Activated CD4-positive, alpha-beta T cell treated with anti-CD3 and anti-CD28 coated beads, Interleukin-2, Interleukin-6, amounts not matched to agents 100 ng/mL and 50 ng/mL, durations not matched to agents 16 hours and 8 hours (primary cell): ENCODE measurements around the gene TP73.
"Not testable (repeated sequence)": the region's sequence is repeated elsewhere in the genome, so short reads cannot be mapped to it uniquely, and the experiment has no call there.

Experiments
- DNase-seq: peaks from one replicate; pipeline ENCODE4 v3.0.0-alpha.2; 2020

TP73 gene

GRCh38 chr1:3746389-3746829, 94.1 kb downstream of the TP73 start:
- DNase-seq = no peak

DNA sequence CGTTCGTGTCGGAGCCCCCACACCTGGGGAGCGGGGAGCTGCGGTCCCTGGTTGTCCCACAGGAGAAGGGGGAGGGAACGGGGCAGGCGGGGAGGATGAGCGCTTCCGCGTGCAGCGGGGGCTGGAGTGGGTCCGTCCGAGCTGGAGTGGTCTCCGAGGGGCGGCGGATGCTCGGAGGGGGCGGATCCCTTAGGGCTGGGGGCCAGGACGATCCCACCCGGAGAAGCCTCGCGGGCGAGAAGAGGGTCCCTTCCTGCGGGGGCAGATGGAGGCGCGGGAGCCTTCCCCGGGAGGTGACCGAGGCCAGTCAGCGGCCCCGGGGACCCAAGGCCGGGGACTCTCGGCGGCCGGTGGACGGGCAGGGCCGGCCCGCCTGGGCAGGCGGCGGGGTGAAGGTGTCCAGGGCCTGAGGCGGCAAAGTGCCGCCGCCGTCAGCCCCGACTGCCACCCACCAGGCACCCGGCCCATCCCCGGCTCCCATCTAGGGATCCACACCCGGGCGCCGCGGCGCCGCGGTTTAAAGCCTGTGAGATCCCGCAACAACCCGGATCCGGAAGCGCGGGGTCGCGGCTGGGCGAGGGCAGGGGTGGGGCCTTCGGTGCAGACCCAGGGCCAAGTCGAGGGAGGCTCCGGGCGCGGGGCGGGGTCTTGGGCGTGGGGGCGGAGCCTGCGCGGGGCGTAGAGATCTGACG, 94.7 kb downstream of the TP73 start:
- peak; percentile 94 for DNase-seq

- DNase-seq = no peak
These were observed 95.2 kb downstream of the TP73 start for GRCh38 chr1:3747522-3747848.

DNA sequence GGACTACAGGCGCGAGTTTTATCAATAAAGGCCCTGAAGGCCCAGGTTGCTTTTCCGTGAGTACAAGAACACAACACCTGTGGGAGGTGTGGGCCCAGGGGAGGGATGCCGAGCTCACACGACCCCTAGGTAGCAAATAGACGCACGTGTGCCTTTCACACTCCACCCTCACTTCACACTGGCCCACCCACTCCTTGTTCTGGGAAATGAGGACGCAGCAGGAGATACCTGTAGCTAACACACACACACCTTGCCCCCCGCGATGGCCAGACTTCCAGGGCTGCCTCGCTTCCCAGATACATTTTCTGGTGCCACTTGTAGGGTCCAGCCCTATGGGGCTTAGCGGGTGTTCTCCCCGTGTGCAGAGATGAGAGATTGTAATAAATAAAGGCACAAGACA, 95.6 kb downstream of the TP73 start:
- no peak for DNase-seq

DNA sequence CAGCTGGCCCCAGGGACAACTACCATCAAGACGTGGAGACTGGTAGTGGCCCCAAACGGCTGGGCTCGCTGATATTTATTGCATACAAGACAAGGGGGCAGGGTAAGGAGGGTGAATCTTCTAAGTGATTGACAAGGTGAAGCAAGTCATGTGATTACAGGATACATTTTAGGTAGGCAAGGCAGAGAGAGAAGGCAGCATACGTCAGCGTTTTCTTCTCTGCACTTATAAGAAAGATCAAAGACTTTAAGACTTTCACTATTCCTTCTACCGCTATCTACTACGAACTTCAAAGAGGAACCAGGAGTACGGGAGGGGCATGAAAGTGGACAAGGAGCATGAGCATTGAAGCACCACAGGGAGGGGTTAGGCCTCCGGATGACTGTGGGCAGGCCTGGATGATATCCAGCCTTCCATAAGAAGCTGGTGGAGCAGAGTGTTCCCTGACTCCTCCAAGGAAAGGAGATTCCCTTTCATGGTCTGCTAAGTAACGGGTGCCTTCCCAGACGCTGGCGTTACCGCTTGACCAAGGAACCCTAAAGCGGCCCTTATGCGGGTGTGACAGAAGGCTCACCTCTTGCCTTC, 96.1 kb downstream of the TP73 start:
- DNase-seq = not testable (repeated sequence)

DNA sequence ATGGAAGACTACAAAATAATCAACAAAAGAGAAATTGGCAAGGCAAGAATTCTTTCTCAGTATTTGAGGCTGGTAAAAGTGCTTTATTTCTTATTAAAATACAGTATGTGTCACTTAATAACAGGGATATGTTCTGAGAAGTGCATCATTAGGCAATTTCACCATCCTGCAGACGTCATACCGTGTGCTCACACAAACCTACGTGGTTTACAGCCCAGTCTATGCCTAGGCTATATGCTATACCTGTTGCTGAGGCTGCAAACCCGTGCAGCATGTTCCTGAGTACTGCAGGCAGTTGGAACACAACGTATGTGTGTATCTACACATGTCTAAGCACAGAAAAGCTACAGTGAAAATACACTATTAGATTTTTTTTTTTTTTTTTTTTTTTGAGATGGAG, 97.2 kb downstream of the TP73 start:
- no peak for DNase-seq

DNA sequence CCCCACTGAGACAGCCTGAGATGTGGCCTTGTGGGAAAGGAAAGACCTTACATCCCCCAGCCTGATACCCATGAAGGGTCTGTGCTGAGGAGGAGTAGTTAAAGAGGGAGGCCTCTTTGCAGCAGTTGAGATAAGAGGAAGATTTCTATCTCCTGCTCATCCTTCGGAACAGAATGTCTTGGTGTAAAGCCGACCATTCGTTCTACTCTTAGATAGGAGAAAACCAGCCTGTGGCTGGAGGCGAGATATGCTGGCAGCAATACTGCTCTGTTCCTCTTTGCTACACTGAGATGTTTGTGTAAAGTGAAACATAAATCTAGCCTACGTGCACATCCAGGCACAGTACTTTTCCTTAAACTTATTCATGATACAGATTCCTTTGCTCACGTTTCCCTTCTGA, 98.4 kb downstream of the TP73 start:
- DNase-seq = no peak

GRCh38 chr1:3752400-3752945, 100.2 kb downstream of the TP73 start, which contains the start of gene CCDC27:
Gene CCDC27, plus strand, starts transcription at chr1:3752450. Its CDS starts 32 bp downstream, at chr1:3752482.
- DNase-seq = no peak

GRCh38 chr1:3753656-3754454, 101.5 kb downstream of the TP73 start:
- DNase-seq = no peak

GRCh38 chr1:3756394-3756793, 104.1 kb downstream of the TP73 start:
- no peak for DNase-seq

- DNase-seq = no peak
These were observed 106.8 kb downstream of the TP73 start for GRCh38 chr1:3759164-3759563.

- DNase-seq = no peak
These were observed 107.5 kb downstream of the TP73 start for GRCh38 chr1:3759796-3760195.

GRCh38 chr1:3761296-3762010, 109.1 kb downstream of the TP73 start:
- DNase-seq = no peak

DNA sequence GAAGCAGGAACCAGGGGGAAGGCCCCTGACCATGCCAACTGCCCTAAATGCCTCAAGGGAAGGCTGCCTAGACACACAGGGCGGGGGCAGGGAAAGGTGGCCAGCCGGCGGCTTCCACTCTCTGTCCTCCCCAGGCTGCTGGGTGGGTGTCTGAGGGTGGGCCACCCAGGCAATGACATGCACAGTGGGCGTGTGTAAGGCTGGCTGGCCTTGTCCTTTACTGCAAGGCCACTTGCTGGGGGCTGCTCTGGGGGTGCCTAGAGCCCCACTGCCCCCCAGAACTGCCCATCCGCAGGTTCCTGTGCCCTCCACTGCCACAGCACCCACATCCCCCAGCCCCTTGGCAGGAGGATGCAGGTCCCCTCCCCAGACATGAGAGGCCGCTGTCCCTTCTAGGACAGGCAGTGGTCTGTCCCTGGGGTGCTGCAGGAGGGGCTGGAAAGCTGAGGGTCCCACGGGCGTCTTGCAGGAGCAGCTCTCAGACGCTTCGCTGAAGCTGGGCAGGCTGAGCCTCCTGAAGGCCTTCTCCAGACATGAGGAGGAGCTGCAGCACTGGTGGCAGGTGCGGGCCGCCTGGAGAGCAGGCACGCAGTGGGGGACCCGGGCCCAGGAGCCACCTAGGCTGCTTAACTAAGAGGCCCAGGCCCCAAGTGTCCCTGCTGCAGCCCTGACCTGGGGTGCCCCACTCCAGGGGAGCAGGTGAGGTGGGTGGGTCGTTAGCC, 110.0 kb downstream of the TP73 start:
- DNase-seq = no peak

- DNase-seq = no peak
These were observed 110.5 kb downstream of the TP73 start for GRCh38 chr1:3762873-3763228.

- DNase-seq = no peak
These were observed 111.2 kb downstream of the TP73 start for GRCh38 chr1:3763351-3764125.

DNA sequence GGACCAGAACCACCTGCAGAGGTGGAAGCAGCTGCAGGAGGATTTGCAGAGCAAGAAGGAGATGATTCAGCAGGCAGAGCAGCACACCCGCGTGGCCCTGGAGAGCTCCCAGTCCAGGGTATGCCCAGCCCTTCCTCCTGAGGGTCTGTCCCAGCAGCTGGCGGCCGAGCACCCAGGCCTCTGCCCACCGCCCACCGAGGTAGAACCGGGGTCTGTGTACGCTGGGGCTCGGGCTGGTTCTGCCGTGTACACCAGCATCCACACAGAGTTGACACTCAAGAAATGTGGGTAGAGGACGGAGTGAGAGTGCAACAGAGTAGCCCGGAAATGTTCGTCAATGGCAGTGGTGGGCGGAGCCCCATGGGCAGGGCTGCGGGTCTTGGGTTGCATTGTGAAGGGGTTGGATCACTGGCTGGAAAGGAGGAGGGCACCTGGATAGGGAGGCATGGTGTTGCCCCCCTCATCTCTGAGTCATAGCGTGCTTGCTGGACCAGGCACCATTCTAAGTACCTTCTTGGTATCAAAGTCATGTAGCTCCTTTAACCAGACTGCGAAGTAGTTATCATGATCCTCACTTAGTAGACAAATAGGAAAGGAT, 115.1 kb downstream of the TP73 start:
- no peak for DNase-seq

DNA sequence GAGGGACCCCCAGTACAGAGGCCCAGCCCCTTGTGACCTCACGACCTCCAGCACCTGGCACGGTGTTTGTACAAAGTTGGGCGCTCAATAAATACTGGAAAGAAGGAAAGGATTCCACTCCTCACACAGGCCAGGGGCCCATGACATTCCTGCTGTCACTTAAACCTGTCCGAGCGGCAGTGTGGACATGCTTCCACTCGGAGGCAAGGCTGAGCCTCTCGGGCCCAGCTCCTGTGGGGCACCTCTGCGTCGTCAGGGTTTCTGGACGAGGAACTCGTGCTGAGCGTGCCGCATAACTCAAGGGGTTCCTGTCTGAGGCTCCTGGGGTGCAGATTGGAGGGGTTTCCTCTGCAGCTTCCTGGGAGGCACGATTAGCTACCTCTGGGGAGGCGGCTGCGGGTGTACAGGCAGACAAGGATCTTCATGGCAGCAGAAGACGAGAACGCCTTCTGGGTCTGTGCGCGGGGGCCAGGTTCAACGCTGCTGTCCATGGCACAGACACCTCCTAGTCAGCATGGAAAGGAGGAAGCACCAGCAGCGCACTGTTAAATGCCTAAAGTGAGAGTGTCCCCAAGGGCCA, 116.6 kb downstream of the TP73 start:
- no peak for DNase-seq

GRCh38 chr1:3770047-3770765, 117.9 kb downstream of the TP73 start:
- no peak for DNase-seq
